ENCODE data around the gene NSMF. TPM values are rescaled to one million over a fixed set of nuclear protein-coding genes. Genes with fewer than 3 reads are reported as not detected.

Gene NSMF
- total and polyA plus RNA-seq, 4 donors, result 13.8 to 39.8 (median 30.1) TPM

GRCh38 chr9:137475666-137476065 lies 16.5 kb upstream of the NSMF start:
- Histone ChIP-seq H3K27ac (ENCODE audit: low read depth in 1 of 2, low read length in 1 of 2) (no peak overlapping the region), H3K4me1 (ENCODE audit: control insufficient read depth in 5 of 5, insufficient read depth in 5 of 5, low read length in 5 of 5) (peaks cover 0 to 3% (median 0%) of the 10 kb centered on the region in 5 donors), H3K9me3 (ENCODE audit: control insufficient read depth in 4 of 4, insufficient read depth in 3 of 4, low read length in 3 of 4) (peaks cover 0 to 11% (median 3%) of the 10 kb centered on the region in 4 donors), H3K27me3 (ENCODE audit: control insufficient read depth in 3 of 3, insufficient read depth in 3 of 3, low read length in 2 of 3) (no peaks in the 10 kb centered on the region), H3K36me3 (ENCODE audit: control insufficient read depth in 4 of 4, insufficient read depth in 4 of 4, low read length in 4 of 4) (no peaks in the 10 kb centered on the region), H3K4me3 (no peak overlapping the region), H3K9ac (ENCODE audit: insufficient read depth in 1 of 2, low read length in 2 of 2) (no peak overlapping the region)
- DNase-seq (no peak), ATAC-seq (ENCODE audit: insufficient read depth, low FRiP score) (no peak)
- WGBS, 2 donors, result 82 to 92% methylated on average over 3 of the region's 3 CpGs
- TF ChIP-seq, protein P1, sequence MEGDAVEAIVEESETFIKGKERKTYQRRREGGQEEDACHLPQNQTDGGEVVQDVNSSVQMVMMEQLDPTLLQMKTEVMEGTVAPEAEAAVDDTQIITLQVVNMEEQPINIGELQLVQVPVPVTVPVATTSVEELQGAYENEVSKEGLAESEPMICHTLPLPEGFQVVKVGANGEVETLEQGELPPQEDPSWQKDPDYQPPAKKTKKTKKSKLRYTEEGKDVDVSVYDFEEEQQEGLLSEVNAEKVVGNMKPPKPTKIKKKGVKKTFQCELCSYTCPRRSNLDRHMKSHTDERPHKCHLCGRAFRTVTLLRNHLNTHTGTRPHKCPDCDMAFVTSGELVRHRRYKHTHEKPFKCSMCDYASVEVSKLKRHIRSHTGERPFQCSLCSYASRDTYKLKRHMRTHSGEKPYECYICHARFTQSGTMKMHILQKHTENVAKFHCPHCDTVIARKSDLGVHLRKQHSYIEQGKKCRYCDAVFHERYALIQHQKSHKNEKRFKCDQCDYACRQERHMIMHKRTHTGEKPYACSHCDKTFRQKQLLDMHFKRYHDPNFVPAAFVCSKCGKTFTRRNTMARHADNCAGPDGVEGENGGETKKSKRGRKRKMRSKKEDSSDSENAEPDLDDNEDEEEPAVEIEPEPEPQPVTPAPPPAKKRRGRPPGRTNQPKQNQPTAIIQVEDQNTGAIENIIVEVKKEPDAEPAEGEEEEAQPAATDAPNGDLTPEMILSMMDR (IDR thresholded peaks at IDR 0.05; ENCODE audit: control extremely low read depth, extremely low read depth), result no peak

GRCh38 chr9:137474271-137474670 lies 15.1 kb upstream of the NSMF start:
- Histone ChIP-seq H3K4me1 (ENCODE audit: control insufficient read depth in 5 of 5, insufficient read depth in 5 of 5, low read length in 5 of 5) (peaks cover 0 to 3% (median 0%) of the 10 kb centered on the region in 5 donors), H3K27ac (ENCODE audit: low read depth in 1 of 2, low read length in 1 of 2) (no peak overlapping the region), H3K4me3 (no peak overlapping the region), H3K9ac (ENCODE audit: insufficient read depth in 1 of 2, low read length in 2 of 2) (no peak overlapping the region), H3K27me3 (ENCODE audit: control insufficient read depth in 3 of 3, insufficient read depth in 3 of 3, low read length in 2 of 3) (no peaks in the 10 kb centered on the region), H3K36me3 (ENCODE audit: control insufficient read depth in 4 of 4, insufficient read depth in 4 of 4, low read length in 4 of 4) (no peaks in the 10 kb centered on the region), H3K9me3 (ENCODE audit: control insufficient read depth in 4 of 4, insufficient read depth in 3 of 4, low read length in 3 of 4) (peaks cover 0 to 11% (median 3%) of the 10 kb centered on the region in 4 donors)
- DNase-seq (no peak), ATAC-seq (ENCODE audit: insufficient read depth, low FRiP score) (no peak)
- 95 to 98% methylated on average over 18 of the region's 18 CpGs for WGBS, 2 donors
- TF ChIP-seq, protein P1 (IDR thresholded peaks at IDR 0.05; ENCODE audit: control extremely low read depth, extremely low read depth), result no peak

- ATAC-seq (ENCODE audit: insufficient read depth, low FRiP score), result no peak
- no peak overlapping the region for H3K9ac ChIP-seq (ENCODE audit: insufficient read depth in 1 of 2, low read length in 2 of 2)
- H3K4me3 ChIP-seq, result no peak overlapping the region
- H3K27me3 ChIP-seq (ENCODE audit: control insufficient read depth in 3 of 3, insufficient read depth in 3 of 3, low read length in 2 of 3), result no peaks in the 10 kb centered on the region
- DNase-seq, result no peak
- H3K36me3 ChIP-seq (ENCODE audit: control insufficient read depth in 4 of 4, insufficient read depth in 4 of 4, low read length in 4 of 4), result no peaks in the 10 kb centered on the region
- H3K27ac ChIP-seq (ENCODE audit: low read depth in 1 of 2, low read length in 1 of 2), result no peak overlapping the region
- WGBS, 2 donors, result 24 to 48% methylated on average over 7 of the region's 7 CpGs
- no peaks in the 10 kb centered on the region for H3K4me1 ChIP-seq (ENCODE audit: control insufficient read depth in 5 of 5, insufficient read depth in 5 of 5, low read length in 5 of 5)
- H3K9me3 ChIP-seq (ENCODE audit: control insufficient read depth in 4 of 4, insufficient read depth in 3 of 4, low read length in 3 of 4), result peaks cover 0 to 5% (median 1%) of the 10 kb centered on the region in 4 donors
- TF ChIP-seq, protein P1 (IDR thresholded peaks at IDR 0.05; ENCODE audit: control extremely low read depth, extremely low read depth), result no peak
These were observed 11.7 kb upstream of the NSMF start for GRCh38 chr9:137470785-137471184.

- Histone ChIP-seq H3K9ac (ENCODE audit: insufficient read depth in 1 of 2, low read length in 2 of 2) (no peak overlapping the region), H3K27ac (ENCODE audit: low read depth in 1 of 2, low read length in 1 of 2) (no peak overlapping the region), H3K9me3 (ENCODE audit: control insufficient read depth in 4 of 4, insufficient read depth in 3 of 4, low read length in 3 of 4) (no peaks in the 10 kb centered on the region), H3K27me3 (ENCODE audit: control insufficient read depth in 3 of 3, insufficient read depth in 3 of 3, low read length in 2 of 3) (no peaks in the 10 kb centered on the region), H3K4me1 (ENCODE audit: control insufficient read depth in 5 of 5, insufficient read depth in 5 of 5, low read length in 5 of 5) (no peaks in the 10 kb centered on the region), H3K36me3 (ENCODE audit: control insufficient read depth in 4 of 4, insufficient read depth in 4 of 4, low read length in 4 of 4) (no peaks in the 10 kb centered on the region), H3K4me3 (no peak overlapping the region)
- WGBS, 2 donors, result 96 to 97% methylated on average over 7 of the region's 7 CpGs
- TF ChIP-seq, protein P1 (IDR thresholded peaks at IDR 0.05; ENCODE audit: control extremely low read depth, extremely low read depth), result no peak
- DNase-seq (no peak), ATAC-seq (ENCODE audit: insufficient read depth, low FRiP score) (no peak)
These were observed 8.8 kb upstream of the NSMF start for GRCh38 chr9:137467896-137468295.

Measured in lung (tissue), 12 donors.